ENCODE results near the gene FCER2.

Gene FCER2

GRCh38 chr19:7682175-7682855 lies 19.6 kb downstream of the FCER2 start:
- Histone ChIP-seq H3K4me3 (ENCODE audit: low read length) (peak overlapping the region; percentile 97), H3K9me3 (ENCODE audit: control insufficient read depth, insufficient read depth, low read length) (no peaks in the 10 kb centered on the region), H3K27ac (ENCODE audit: low read depth, low read length) (no peak overlapping the region), H3F3A (ENCODE audit: control insufficient read depth, insufficient read depth) (no peaks in the 10 kb centered on the region), H3K4me1 (ENCODE audit: control insufficient read depth, low read length) (peaks cover 38% of the 10 kb centered on the region), H3K79me2 (ENCODE audit: control insufficient read depth, low read length) (peaks cover 21% of the 10 kb centered on the region), H3K36me3 (ENCODE audit: control insufficient read depth, low read length) (peaks cover 17% of the 10 kb centered on the region), H4K20me1 (ENCODE audit: control insufficient read depth, insufficient read depth, low read depth, low read length) (no peaks in the 10 kb centered on the region; the same call in 1 of the 2 replicates), H3K27me3 (ENCODE audit: control insufficient read depth, low read length) (no peaks in the 10 kb centered on the region; the same call in 1 of the 2 replicates), H3K4me2 (ENCODE audit: low read length) (peak overlapping the region; percentile 92), H3K9me2 (replicated peaks; ENCODE audit: control insufficient read depth, low read length) (no peaks in the 10 kb centered on the region)
- TF ChIP-seq EZH2phosphoT487 (IDR thresholded peaks at IDR 0.05; ENCODE audit: borderline replicate concordance, low read length) (no peak), CTCF (IDR thresholded peaks at IDR 0.05; ENCODE audit: low read depth, low read length, poor library complexity, severe bottlenecking) (no peak)

- H3K27ac ChIP-seq (ENCODE audit: low read depth, low read length), result 0 out of 2 replicates have a peak overlapping the region, but pooled peaks have one; percentile 18
- peak overlapping the region; percentile 92 for H3K4me2 ChIP-seq (ENCODE audit: low read length)
- no peaks in the 10 kb centered on the region for H3K9me2 ChIP-seq (replicated peaks; ENCODE audit: control insufficient read depth, low read length)
- H3K27me3 ChIP-seq (ENCODE audit: control insufficient read depth, low read length), result no peaks in the 10 kb centered on the region; the same call in 1 of the 2 replicates
- H3K9me3 ChIP-seq (ENCODE audit: control insufficient read depth, insufficient read depth, low read length), result no peaks in the 10 kb centered on the region
- H3K4me1 ChIP-seq (ENCODE audit: control insufficient read depth, low read length), result peaks cover 45% of the 10 kb centered on the region
- no peaks in the 10 kb centered on the region; the same call in 1 of the 2 replicates for H4K20me1 ChIP-seq (ENCODE audit: control insufficient read depth, insufficient read depth, low read depth, low read length)
- H3K36me3 ChIP-seq (ENCODE audit: control insufficient read depth, low read length), result peaks cover 17% of the 10 kb centered on the region
- H3K79me2 ChIP-seq (ENCODE audit: control insufficient read depth, low read length), result peaks cover 21% of the 10 kb centered on the region
- peak overlapping the region; percentile 97 for H3K4me3 ChIP-seq (ENCODE audit: low read length)
- TF ChIP-seq EZH2phosphoT487 (IDR thresholded peaks at IDR 0.05; ENCODE audit: borderline replicate concordance, low read length), result no peak
- TF ChIP-seq CTCF (IDR thresholded peaks at IDR 0.05; ENCODE audit: low read depth, low read length, poor library complexity, severe bottlenecking), result peak; percentile 62
- no peaks in the 10 kb centered on the region for H3F3A ChIP-seq (ENCODE audit: control insufficient read depth, insufficient read depth)
These were observed 20.4 kb downstream of the FCER2 start for GRCh38 chr19:7681340-7682174.

GRCh38 chr19:7680606-7681339 lies 21.2 kb downstream of the FCER2 start, which contains the start of gene TRAPPC5:
TRAPPC5 (plus strand) TSS chr19:7680833; CDS start chr19:7682254, 1,421 bp downstream.
- Histone ChIP-seq H3K79me2 (ENCODE audit: control insufficient read depth, low read length) (peaks cover 21% of the 10 kb centered on the region), H3K36me3 (ENCODE audit: control insufficient read depth, low read length) (peaks cover 17% of the 10 kb centered on the region), H4K20me1 (ENCODE audit: control insufficient read depth, insufficient read depth, low read depth, low read length) (no peaks in the 10 kb centered on the region; the same call in 1 of the 2 replicates), H3K9me3 (ENCODE audit: control insufficient read depth, insufficient read depth, low read length) (no peaks in the 10 kb centered on the region), H3K27me3 (ENCODE audit: control insufficient read depth, low read length) (no peaks in the 10 kb centered on the region; the same call in 1 of the 2 replicates), H3K4me3 (ENCODE audit: low read length) (peak within 1 kb of the TSS; percentile 97), H3K27ac (ENCODE audit: low read depth, low read length) (peak within 1 kb of the TSS; percentile 18), H3K4me1 (ENCODE audit: control insufficient read depth, low read length) (peaks cover 53% of the 10 kb centered on the region), H3K9me2 (replicated peaks; ENCODE audit: control insufficient read depth, low read length) (no peaks in the 10 kb centered on the region), H3F3A (ENCODE audit: control insufficient read depth, insufficient read depth) (no peaks in the 10 kb centered on the region; the same call in 1 of the 2 replicates), H3K4me2 (ENCODE audit: low read length) (peak within 1 kb of the TSS; percentile 92)
- TF ChIP-seq CTCF (IDR thresholded peaks at IDR 0.05; ENCODE audit: low read depth, low read length, poor library complexity, severe bottlenecking) (peak; percentile 91), EZH2phosphoT487 (IDR thresholded peaks at IDR 0.05; ENCODE audit: borderline replicate concordance, low read length) (no peak)
